H9 (cell line): Measurements from ENCODE around the gene SNN. TPM values are rescaled to one million over a fixed set of nuclear protein-coding genes. Genes with fewer than 3 reads are reported as not detected.
A peak's percentile ranks its signal among the peaks of the same experiment; 100 is the strongest.

ENCODE experiments used
- DNase-seq: peaks from one replicate; pipeline ENCODE4 v3.0.0-alpha.2; 2017
- H2AFZ ChIP-seq: one replicate; pipeline ENCODE4 v1.6.1; 2013; ENCODE audit warnings: mild to moderate bottlenecking, low read length, control low read depth, moderate library complexity
- H2AK5ac ChIP-seq: 2 replicates; pipeline ENCODE4 v1.6.1; 2013; ENCODE audit warnings: low read length, control low read depth, mixed read lengths; ENCODE audit not compliant: insufficient read length
- H2BK120ac ChIP-seq: one replicate; pipeline ENCODE4 v1.6.1; 2013; ENCODE audit warnings: low read depth, mild to moderate bottlenecking, low read length, control low read depth, inconsistent platforms; ENCODE audit not compliant: poor library complexity, severe bottlenecking
- H2BK12ac ChIP-seq: 2 replicates; pipeline ENCODE4 v1.6.1; 2013; ENCODE audit warnings: low read length, control low read depth, mixed read lengths, low read depth; ENCODE audit not compliant: insufficient read length
- H2BK15ac ChIP-seq: 2 replicates; pipeline ENCODE4 v1.6.1; 2013; ENCODE audit warnings: low read depth, low read length, control low read depth
- H2BK20ac ChIP-seq: one replicate; pipeline ENCODE4 v1.6.1; 2013; ENCODE audit warnings: low read depth, mild to moderate bottlenecking, low read length, control low read depth, inconsistent platforms; ENCODE audit not compliant: poor library complexity, severe bottlenecking
- H2BK5ac ChIP-seq: 2 replicates; pipeline ENCODE4 v1.6.1; 2013; ENCODE audit warnings: low read length, control low read depth, mixed read lengths; ENCODE audit not compliant: insufficient read length
- H3K14ac ChIP-seq: 2 replicates; pipeline ENCODE4 v1.6.1; 2013; ENCODE audit warnings: low read length, control low read depth; ENCODE audit not compliant: insufficient read depth
- H3K18ac ChIP-seq: 2 replicates; pipeline ENCODE4 v1.6.1; 2013; ENCODE audit warnings: low read depth, mild to moderate bottlenecking, mixed read lengths, low read length, control low read depth; ENCODE audit not compliant: insufficient read length
- H3K23ac ChIP-seq: 2 replicates; pipeline ENCODE4 v1.6.1; 2013; ENCODE audit warnings: low read length, control low read depth, mixed read lengths, low read depth; ENCODE audit not compliant: insufficient read length
- H3K23me2 ChIP-seq: 2 replicates; pipeline ENCODE4 v1.6.1; 2013; ENCODE audit warnings: low read depth, mild to moderate bottlenecking, mixed read lengths, low read length, control low read depth; ENCODE audit not compliant: insufficient read length, poor library complexity, severe bottlenecking
- H3K27ac ChIP-seq: 2 replicates; pipeline ENCODE4 v1.5.1; 2013; ENCODE audit warnings: low read length, control low read depth, mixed read lengths, low read depth; ENCODE audit not compliant: insufficient read length
- H3K27me3 ChIP-seq: 2 replicates; pipeline ENCODE4 v1.6.1; 2013; ENCODE audit warnings: low read length, control low read depth, inconsistent platforms; ENCODE audit not compliant: insufficient read depth
- H3K4ac ChIP-seq: 2 replicates; pipeline ENCODE4 v1.6.1; 2013; ENCODE audit warnings: low read depth, mild to moderate bottlenecking, control low read depth, inconsistent platforms, low read length, moderate library complexity
- H3K4me1 ChIP-seq: 2 replicates; pipeline ENCODE4 v1.6.1; 2013; ENCODE audit warnings: low read length, control low read depth, inconsistent platforms; ENCODE audit not compliant: insufficient read depth
- H3K4me2 ChIP-seq: 2 replicates; pipeline ENCODE4 v1.6.1; 2013; ENCODE audit warnings: low read length, control low read depth, mixed read lengths; ENCODE audit not compliant: insufficient read length, insufficient read depth
- H3K56ac ChIP-seq: 2 replicates; pipeline ENCODE4 v1.6.1; 2013; ENCODE audit warnings: low read depth, mild to moderate bottlenecking, mixed read lengths, low read length, control low read depth; ENCODE audit not compliant: insufficient read length
- H3K79me1 ChIP-seq: 2 replicates; pipeline ENCODE4 v1.6.1; 2013; ENCODE audit warnings: low read depth, mild to moderate bottlenecking, moderate library complexity, low read length, control low read depth, inconsistent platforms; ENCODE audit not compliant: insufficient read depth, poor library complexity, severe bottlenecking
- H3K79me2 ChIP-seq: 2 replicates; pipeline ENCODE4 v1.6.1; 2013; ENCODE audit warnings: low read length, control low read depth, inconsistent platforms; ENCODE audit not compliant: insufficient read depth
- H3K9ac ChIP-seq: 2 replicates; pipeline ENCODE4 v1.6.1; 2013; ENCODE audit warnings: low read length, control low read depth, mixed read lengths; ENCODE audit not compliant: insufficient read length; ENCODE audit errors: extremely low read depth
- H3K9me3 ChIP-seq: one replicate; pipeline ENCODE4 v1.6.1; 2013; ENCODE audit warnings: low read depth, low read length, inconsistent platforms; ENCODE audit not compliant: control insufficient read depth
- H3T11ph ChIP-seq: one replicate; pipeline ENCODE4 v1.6.1; 2013; ENCODE audit warnings: mild to moderate bottlenecking, low read length, control low read depth, inconsistent platforms
- H4K20me1 ChIP-seq: one replicate; pipeline ENCODE4 v1.6.1; 2013; ENCODE audit not compliant: control insufficient read depth, insufficient read length, insufficient read depth
- H4K5ac ChIP-seq: 2 replicates; pipeline ENCODE4 v1.6.1; 2013; ENCODE audit warnings: low read depth, mild to moderate bottlenecking, mixed read lengths, low read length, control low read depth; ENCODE audit not compliant: insufficient read length
- H4K8ac ChIP-seq: replicated peaks from 2 replicates; pipeline ENCODE4 v1.6.1; 2013; ENCODE audit warnings: low read length, control low read depth, mixed read lengths, low read depth; ENCODE audit not compliant: insufficient read length
- H4K91ac ChIP-seq: 2 replicates; pipeline ENCODE4 v1.6.1; 2013; ENCODE audit warnings: low read depth, mild to moderate bottlenecking, moderate library complexity, mixed read lengths, low read length, control low read depth; ENCODE audit not compliant: insufficient read length
- H3K27ac Mint-ChIP-seq, 3 experiments: 2 replicates in 2 of 3; 3 replicates in 1 of 3; pipeline ENCODE4 v1.8.0; 2020 to 2021; ENCODE audit warnings: mixed read lengths in 3 of 3, mild to moderate bottlenecking in 1 of 3, moderate library complexity in 1 of 3
- H3K27me3 Mint-ChIP-seq: 2 replicates; pipeline ENCODE4 v1.8.0; 2021; ENCODE audit warnings: low read depth, mild to moderate bottlenecking, moderate library complexity, mixed read lengths
- H3K36me3 Mint-ChIP-seq, 3 experiments: 2 replicates in 2 of 3; 3 replicates in 1 of 3; pipeline ENCODE4 v1.8.0; 2020 to 2021; ENCODE audit warnings: low read depth in 3 of 3, mixed read lengths in 3 of 3; ENCODE audit not compliant: insufficient read depth in 1 of 3
- H3K4me1 Mint-ChIP-seq, 2 experiments: 2 replicates each; pipeline ENCODE4 v1.8.0; 2020; ENCODE audit warnings: mixed read lengths in 2 of 2
- H3K4me3 Mint-ChIP-seq, 2 experiments: 2 replicates in 1 of 2; 3 replicates in 1 of 2; pipeline ENCODE4 v1.8.0; 2020 to 2021; ENCODE audit warnings: mild to moderate bottlenecking in 2 of 2, mixed read lengths in 2 of 2, moderate library complexity in 1 of 2
- H3K9me3 Mint-ChIP-seq, 2 experiments: 2 replicates in 1 of 2; 3 replicates in 1 of 2; pipeline ENCODE4 v1.8.0; 2020; ENCODE audit warnings: mild to moderate bottlenecking in 2 of 2, mixed read lengths in 2 of 2, moderate library complexity in 1 of 2
- CTCF ChIP-seq: fragments of 200-600 bp; sonication (generic); conservative IDR thresholded peaks from 3 replicates; pipeline ENCODE4 v1.8.0; 2021; ENCODE audit warnings: antibody characterized with exemption, mild to moderate bottlenecking
- WGBS: extraction: QIAGEN DNeasy Blood & Tissue Kit; methylation state at CpG from one replicate; pipeline ENCODE4 v1.1.7; 2013; ENCODE audit warnings: missing lambda C conversion rate, low lambda C conversion rate, mixed read lengths; ENCODE audit not compliant: insufficient read length; ENCODE audit errors: extremely low coverage; 5-methylcytosine and 5-hydroxymethylcytosine counted together
- total RNA-seq: library from RNA; stranded (reverse); gene quantifications from 2 replicates; pipeline ENCODE4 v1.2.1, GENCODE V29; 2021

Gene SNN
- total RNA-seq, 1 experiment from 2014 or later = 44.2 TPM

GRCh38 chr16:11692651-11693050, 24.4 kb downstream of the SNN start:
- Histone ChIP-seq H4K5ac (no peak overlapping the region), H3K9ac (no peak overlapping the region), H2BK120ac (no peak overlapping the region), H2AK5ac (no peak overlapping the region), H3K14ac (no peak overlapping the region), H2BK20ac (no peak overlapping the region), H3K4me2 (no peak overlapping the region), H2BK5ac (no peak overlapping the region), H3K9me3 (no peaks in the 10 kb centered on the region), H4K20me1 (no peaks in the 10 kb centered on the region), H3T11ph (no peak overlapping the region), H3K4me1 (no peaks in the 10 kb centered on the region), H3K4ac (no peak overlapping the region), H3K23me2 (no peaks in the 10 kb centered on the region), H4K8ac (no peak overlapping the region), H3K56ac (no peak overlapping the region), H3K79me2 (no peaks in the 10 kb centered on the region), H2AFZ (no peak overlapping the region), H3K18ac (no peak overlapping the region), H3K27me3 (no peaks in the 10 kb centered on the region), H4K91ac (no peak overlapping the region), H2BK12ac (no peak overlapping the region), H2BK15ac (no peak overlapping the region), H3K23ac (no peak overlapping the region), H3K79me1 (no peaks in the 10 kb centered on the region), H3K27ac (no peak overlapping the region)
- TF ChIP-seq CTCF = no peak
- no peaks in the 10 kb centered on the region for H3K27me3 Mint-ChIP-seq
- peaks cover 4 to 56% (median 25%) of the 10 kb centered on the region in 3 experiments; a peak in 6 of 7 replicates for H3K36me3 Mint-ChIP-seq
- WGBS = no CpG with 5 or more reads among the region's 6 CpGs
- no peak for DNase-seq
- H3K4me3 Mint-ChIP-seq = no peak overlapping the region
- peak overlapping the region in 1 of 3 experiments; percentile 58; a peak in 1 of 7 replicates for H3K27ac Mint-ChIP-seq
- H3K9me3 Mint-ChIP-seq = no peaks in the 10 kb centered on the region
- no peaks in the 10 kb centered on the region for H3K4me1 Mint-ChIP-seq
